AG09319 (cell line): Measurements from ENCODE around the gene UTP25.

Source experiments
- DNase-seq: peaks from one replicate; pipeline ENCODE4 v3.0.0-alpha.2; 2010; ENCODE audit warnings: low read depth; ENCODE audit errors: extremely low read depth
- CTCF ChIP-seq: IDR thresholded peaks from 2 replicates; pipeline ENCODE4 v1.5.1; 2011; ENCODE audit warnings: low read depth, mild to moderate bottlenecking, inconsistent platforms, low read length, moderate library complexity

Gene UTP25

GRCh38 chr1:209800984-209801834 lies 26.6 kb upstream of the UTP25 start:
- no peak for DNase-seq

GRCh38 chr1:209802117-209802779 lies 25.5 kb upstream of the UTP25 start:
- no peak for TF ChIP-seq CTCF
- DNase-seq: no peak

More at GRCh38 chr1:209800984-209801834, 26.6 kb upstream of the UTP25 start:
- TF ChIP-seq CTCF: no peak

- no peak for DNase-seq
- no peak for TF ChIP-seq CTCF
These were observed 25.0 kb upstream of the UTP25 start for GRCh38 chr1:209802780-209803152.

DNA sequence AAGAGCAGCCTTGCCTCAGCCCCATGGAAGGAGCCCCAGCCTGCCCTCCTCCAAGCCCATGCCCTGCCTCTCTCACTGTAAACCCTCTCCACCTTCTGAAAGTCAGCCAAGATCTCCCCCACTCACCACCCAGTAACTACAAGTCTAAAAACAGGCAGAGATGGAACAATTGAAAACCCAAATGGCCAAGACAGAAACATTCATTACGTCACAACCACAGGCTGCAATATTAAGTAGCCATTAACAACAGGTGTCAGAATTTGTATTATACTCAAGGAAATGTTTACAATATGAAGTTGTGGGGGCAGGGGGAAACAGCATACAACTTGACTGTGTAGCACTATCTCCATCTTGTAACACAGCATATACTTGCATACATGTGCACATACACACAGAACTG lies 24.2 kb upstream of the UTP25 start:
- DNase-seq: no peak

GRCh38 chr1:209805341-209805781 lies 22.4 kb upstream of the UTP25 start:
- TF ChIP-seq CTCF: no peak
- DNase-seq: no peak

More for the DNA sequence above, 24.2 kb upstream of the UTP25 start:
- TF ChIP-seq CTCF: no peak

- TF ChIP-seq CTCF: no peak
- peak; percentile 41 for DNase-seq
These were observed 21.7 kb upstream of the UTP25 start, which contains the start of gene IRF6 for GRCh38 chr1:209805875-209806760. Gene IRF6, minus strand, starts transcription at chr1:209806142. Its CDS starts 4,729 bp downstream, at chr1:209801413.
